K562 (cell line): ENCODE results near the gene FAM50A. TPM values are rescaled to one million over a fixed set of nuclear protein-coding genes. Genes with fewer than 3 reads are reported as not detected.

Experiments
- BACH1 ChIP-seq: fragments of 200-800 bp; sonication (Bioruptor generic); IDR thresholded peaks from 2 replicates; pipeline ENCODE4 v1.6.1; 2016; ENCODE audit warnings: missing genetic modification characterization, missing compliant biosample characterization
- CBX3 ChIP-seq, 2 experiments: IDR thresholded peaks; 1 replicate in 1 of 2; 2 replicates in 1 of 2; pipeline ENCODE4 v1.6.1; 2012; ENCODE audit warnings: inconsistent platforms in 2 of 2, low read length in 2 of 2, borderline replicate concordance in 1 of 2, control low read depth in 1 of 2
- E2F1 ChIP-seq: sonication (generic); formaldehyde crosslinking; IDR thresholded peaks from 2 replicates; pipeline ENCODE4 v1.8.1; 2023; ENCODE audit warnings: mild to moderate bottlenecking, missing genetic modification reagents, moderate library complexity
- ELF1 ChIP-seq: fragments of 200-800 bp; sonication (Bioruptor generic); IDR thresholded peaks from 2 replicates; pipeline ENCODE4 v1.6.1; 2016; ENCODE audit warnings: missing genetic modification characterization, missing compliant biosample characterization
- EP300 ChIP-seq: IDR thresholded peaks from 2 replicates; pipeline ENCODE4 v1.6.1; 2012; ENCODE audit warnings: low read length, improper control_type of control experiment
- ETV1 ChIP-seq: fragments of 450-650 bp; conservative IDR thresholded peaks from 2 replicates; pipeline ENCODE4 v1.6.1; 2016; ENCODE audit warnings: missing genetic modification characterization, control low read depth, low read depth, missing compliant biosample characterization
- FOXK1 ChIP-seq: sonication (generic); formaldehyde crosslinking; IDR thresholded peaks from 2 replicates; pipeline ENCODE4 v1.8.0; 2022; ENCODE audit warnings: missing genetic modification reagents, mild to moderate bottlenecking, borderline replicate concordance
- GABPB2 ChIP-seq: fragments of 250-450 bp; sonication (Bioruptor Pico); conservative IDR thresholded peaks from 2 replicates; pipeline ENCODE4 v1.5.1; 2021; ENCODE audit warnings: mild to moderate bottlenecking
- GTF2E2 ChIP-seq: fragments of 200-800 bp; sonication (Bioruptor generic); IDR thresholded peaks from 2 replicates; pipeline ENCODE4 v1.6.1; 2016; ENCODE audit warnings: missing genetic modification characterization, missing compliant biosample characterization
- HOXB6 ChIP-seq: fragments of 250-450 bp; sonication (Bioruptor Pico); IDR thresholded peaks from 2 replicates; pipeline ENCODE4 v1.5.1; 2022; ENCODE audit warnings: mild to moderate bottlenecking, borderline replicate concordance
- MTF1 ChIP-seq: fragments of 250-450 bp; sonication (Bioruptor Pico); IDR thresholded peaks from 2 replicates; pipeline ENCODE4 v1.9.0; 2021; ENCODE audit warnings: moderate library complexity, mild to moderate bottlenecking, inconsistent platforms, borderline replicate concordance
- NCOR1 ChIP-seq: fragments of 450-650 bp; IDR thresholded peaks from 2 replicates; pipeline ENCODE4 v1.6.1; 2016; ENCODE audit warnings: mild to moderate bottlenecking, moderate library complexity
- NFE2L1 ChIP-seq: fragments of 450-650 bp; IDR thresholded peaks from 2 replicates; pipeline ENCODE4 v1.6.1; 2016; ENCODE audit warnings: missing genetic modification characterization, low read depth, mild to moderate bottlenecking, missing compliant biosample characterization, moderate library complexity, borderline replicate concordance
- RAD51 ChIP-seq: fragments of 450-650 bp; IDR thresholded peaks from 2 replicates; pipeline ENCODE4 v1.7.1; 2016; ENCODE audit warnings: low read depth, mild to moderate bottlenecking, borderline replicate concordance
- RBM22 ChIP-seq: fragments of 200-400 bp; formaldehyde crosslinking; IDR thresholded peaks from 2 replicates; pipeline ENCODE4 v1.6.1; 2018; ENCODE audit warnings: low read length, low read depth; ENCODE audit not compliant: poor library complexity, severe bottlenecking
- SAFB ChIP-seq: fragments of 200-400 bp; formaldehyde crosslinking; IDR thresholded peaks from 2 replicates; pipeline ENCODE4 v1.6.1; 2017; ENCODE audit warnings: low read depth, low read length, borderline replicate concordance
- ZKSCAN3 ChIP-seq: fragments of 250-450 bp; sonication (Bioruptor Pico); IDR thresholded peaks from 2 replicates; pipeline ENCODE4 v1.4.0; 2020
- ZNF184 ChIP-seq: sonication (generic); formaldehyde crosslinking; IDR thresholded peaks from 2 replicates; pipeline ENCODE4 v1.5.0; 2020; ENCODE audit warnings: missing genetic modification reagents
- ZNF57 ChIP-seq: fragments of 450-650 bp; formaldehyde crosslinking; IDR thresholded peaks from 2 replicates; pipeline ENCODE4 v1.4.0; 2020; ENCODE audit warnings: mild to moderate bottlenecking, moderate library complexity
- polyA plus RNA-seq, 8 experiments: library from polyadenylated mRNA; depleted of rRNA in 4 of 8; stranded (reverse) in 5 of 8; unstranded in 3 of 8; fragments of >200 nt; fragmentation: Nextera tagmentation in 2 of 8; fragmentation: Illumina TruSeq in 1 of 8; extraction: Ambion mirVana in 2 of 8; extraction: Trizol in 1 of 8; gene quantifications; 2 replicates each; pipeline versions ENCODE4 v1.2.1 to v1.2.3, GENCODE V29; 2011 to 2014; ENCODE audit warnings: inconsistent platforms in 1 of 8, missing spikeins in 1 of 8
- total RNA-seq, 7 experiments: library from RNA; depleted of rRNA in 6 of 7; stranded (reverse); fragments of >200 nt in 6 of 7; fragmentation: Illumina TruSeq in 2 of 7; extraction: Trizol in 2 of 7; gene quantifications; 2 replicates each; pipeline versions ENCODE4 v1.2.1 to v1.2.3, GENCODE V29; 2011 to 2021; ENCODE audit warnings: low replicate concordance in 1 of 7
- TF ChIP-seq, protein P1 (sequence below): sonication (generic); formaldehyde crosslinking; IDR thresholded peaks from 2 replicates; pipeline ENCODE4 v1.8.0; 2022; ENCODE audit warnings: missing genetic modification reagents, mild to moderate bottlenecking, moderate library complexity, borderline replicate concordance
- TF ChIP-seq, protein P2 (sequence below): sonication (generic); formaldehyde crosslinking; IDR thresholded peaks from 2 replicates; pipeline ENCODE4 v1.9.0; 2022; ENCODE audit warnings: mild to moderate bottlenecking, missing genetic modification reagents
- TF ChIP-seq, protein P3 (sequence below): fragments of 450-650 bp; formaldehyde crosslinking; IDR thresholded peaks from 2 replicates; pipeline ENCODE4 v1.4.0; 2020; ENCODE audit warnings: mild to moderate bottlenecking, moderate library complexity
- TF ChIP-seq, protein P4 (sequence below): sonication (generic); formaldehyde crosslinking; IDR thresholded peaks from 2 replicates; pipeline ENCODE4 v1.8.0; 2022; ENCODE audit warnings: mild to moderate bottlenecking, missing genetic modification reagents

The FAM50A gene
- total and polyA plus RNA-seq, 9 of the 15 experiments (the other 6 are each of a cell fraction or from before 2014, with no cell fraction given), result 4.4 to 114 (median 67.3) TPM

DNA sequence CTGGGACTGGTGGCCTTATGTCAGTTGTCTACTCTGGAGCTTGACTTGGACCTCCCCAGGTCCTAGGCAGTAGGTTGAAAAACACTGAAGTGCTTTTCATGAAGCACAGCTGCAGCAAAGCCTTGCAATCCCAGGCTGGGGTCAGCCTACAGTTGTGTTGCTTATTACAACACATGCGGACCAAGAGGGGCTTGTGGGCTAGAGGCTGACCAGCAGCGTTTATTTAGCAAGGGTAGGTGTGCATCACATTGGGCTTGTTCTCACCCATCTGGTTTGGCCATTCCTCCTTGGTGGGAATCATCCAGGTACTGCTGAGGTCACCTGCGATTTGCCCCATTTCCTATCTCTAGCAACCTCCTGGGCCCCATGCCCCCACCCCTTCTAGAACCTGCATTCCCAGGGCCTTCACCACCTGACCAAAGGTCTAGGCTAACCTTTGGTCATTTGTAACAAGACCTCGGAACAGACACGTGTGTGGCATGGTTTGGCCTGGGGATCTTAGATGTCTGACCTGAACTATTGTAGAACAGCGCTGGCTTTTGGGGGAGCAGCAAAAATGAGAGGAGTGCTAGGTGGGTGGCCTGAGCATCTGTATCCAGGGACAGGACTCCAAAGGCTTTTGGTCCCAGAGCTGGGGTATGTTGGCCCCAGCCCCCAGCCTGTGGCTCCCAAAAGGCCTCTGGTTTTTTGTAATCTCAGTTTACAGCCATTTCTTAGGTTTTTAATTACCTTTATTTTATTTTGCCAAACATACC lies 42.7 kb upstream of the FAM50A start (continued):
- TF ChIP-seq, protein P1, sequence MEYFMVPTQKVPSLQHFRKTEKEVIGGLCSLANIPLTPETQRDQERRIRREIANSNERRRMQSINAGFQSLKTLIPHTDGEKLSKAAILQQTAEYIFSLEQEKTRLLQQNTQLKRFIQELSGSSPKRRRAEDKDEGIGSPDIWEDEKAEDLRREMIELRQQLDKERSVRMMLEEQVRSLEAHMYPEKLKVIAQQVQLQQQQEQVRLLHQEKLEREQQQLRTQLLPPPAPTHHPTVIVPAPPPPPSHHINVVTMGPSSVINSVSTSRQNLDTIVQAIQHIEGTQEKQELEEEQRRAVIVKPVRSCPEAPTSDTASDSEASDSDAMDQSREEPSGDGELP, result peak; percentile 58
- TF ChIP-seq ZKSCAN3 (no peak), MTF1 (no peak), NFE2L1 (no peak), ETV1 (tag) (no peak), HOXB6 (CRISPR knock-in tag) (peak; percentile 23; the same call in 1 of the 2 replicates), CBX3 (IDR thresholded peaks at IDR 0.05; ENCODE audit: borderline replicate concordance in 1 of 2, low read length in 2 of 2) (no peak), ZNF57 (0 out of 2 replicates have a peak, but pooled peaks have one; percentile 43), FOXK1 (CRISPR knock-in tag) (peak; percentile 98), ELF1 (tag) (no peak), BACH1 (tag) (no peak), EP300 (no peak), RBM22 (peak; percentile 33), RAD51 (peak; percentile 29; the same call in 1 of the 2 replicates), ZNF184 (no peak), SAFB (no peak), GTF2E2 (tag) (no peak), GABPB2 (CRISPR knock-in tag) (0 out of 2 replicates have a peak, but pooled peaks have one; percentile 69), NCOR1 (peak; percentile 67), E2F1 (peak; percentile 77)
- TF ChIP-seq, protein P2, sequence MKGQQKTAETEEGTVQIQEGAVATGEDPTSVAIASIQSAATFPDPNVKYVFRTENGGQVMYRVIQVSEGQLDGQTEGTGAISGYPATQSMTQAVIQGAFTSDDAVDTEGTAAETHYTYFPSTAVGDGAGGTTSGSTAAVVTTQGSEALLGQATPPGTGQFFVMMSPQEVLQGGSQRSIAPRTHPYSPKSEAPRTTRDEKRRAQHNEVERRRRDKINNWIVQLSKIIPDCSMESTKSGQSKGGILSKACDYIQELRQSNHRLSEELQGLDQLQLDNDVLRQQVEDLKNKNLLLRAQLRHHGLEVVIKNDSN, result peak; percentile 49; the same call in 1 of the 2 replicates
- TF ChIP-seq, protein P3, sequence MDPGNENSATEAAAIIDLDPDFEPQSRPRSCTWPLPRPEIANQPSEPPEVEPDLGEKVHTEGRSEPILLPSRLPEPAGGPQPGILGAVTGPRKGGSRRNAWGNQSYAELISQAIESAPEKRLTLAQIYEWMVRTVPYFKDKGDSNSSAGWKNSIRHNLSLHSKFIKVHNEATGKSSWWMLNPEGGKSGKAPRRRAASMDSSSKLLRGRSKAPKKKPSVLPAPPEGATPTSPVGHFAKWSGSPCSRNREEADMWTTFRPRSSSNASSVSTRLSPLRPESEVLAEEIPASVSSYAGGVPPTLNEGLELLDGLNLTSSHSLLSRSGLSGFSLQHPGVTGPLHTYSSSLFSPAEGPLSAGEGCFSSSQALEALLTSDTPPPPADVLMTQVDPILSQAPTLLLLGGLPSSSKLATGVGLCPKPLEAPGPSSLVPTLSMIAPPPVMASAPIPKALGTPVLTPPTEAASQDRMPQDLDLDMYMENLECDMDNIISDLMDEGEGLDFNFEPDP, result peak; percentile 88; the same call in 1 of the 2 replicates
- TF ChIP-seq, protein P4, sequence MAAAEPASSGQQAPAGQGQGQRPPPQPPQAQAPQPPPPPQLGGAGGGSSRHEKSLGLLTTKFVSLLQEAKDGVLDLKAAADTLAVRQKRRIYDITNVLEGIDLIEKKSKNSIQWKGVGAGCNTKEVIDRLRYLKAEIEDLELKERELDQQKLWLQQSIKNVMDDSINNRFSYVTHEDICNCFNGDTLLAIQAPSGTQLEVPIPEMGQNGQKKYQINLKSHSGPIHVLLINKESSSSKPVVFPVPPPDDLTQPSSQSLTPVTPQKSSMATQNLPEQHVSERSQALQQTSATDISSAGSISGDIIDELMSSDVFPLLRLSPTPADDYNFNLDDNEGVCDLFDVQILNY (CRISPR knock-in tag), result peak; percentile 36; the same call in 1 of the 2 replicates
